Activated CD4-positive, CD25-positive, alpha-beta regulatory T cell treated with anti-CD3 and anti-CD28 coated beads, Interleukin-2, amount 50 U/mL, for 72 hours (primary cell): ENCODE data around the gene PTPRJ.
A peak's percentile ranks its signal among the peaks of the same experiment; 100 is the strongest.

Experiments used
- DNase-seq: peaks from one replicate; pipeline ENCODE4 v3.0.0; 2021

PTPRJ gene

GRCh38 chr11:48096588-48097525 is 116.5 kb downstream of the PTPRJ start:
- no peak for DNase-seq

GRCh38 chr11:48098024-48098423 is 117.7 kb downstream of the PTPRJ start:
- no peak for DNase-seq

GRCh38 chr11:48099916-48100446 is 119.6 kb downstream of the PTPRJ start:
- no peak for DNase-seq

- DNase-seq, result no peak
Measured at GRCh38 chr11:48101044-48101733, 120.8 kb downstream of the PTPRJ start.

GRCh38 chr11:48101958-48102357 is 121.6 kb downstream of the PTPRJ start:
- no peak for DNase-seq

GRCh38 chr11:48103621-48104567 is 123.5 kb downstream of the PTPRJ start:
- no peak for DNase-seq

GRCh38 chr11:48104568-48104924 is 124.2 kb downstream of the PTPRJ start:
- no peak for DNase-seq

- no peak for DNase-seq
Measured at GRCh38 chr11:48105096-48105990, 125.0 kb downstream of the PTPRJ start.

- DNase-seq, result no peak
Measured at GRCh38 chr11:48106166-48106565, 125.8 kb downstream of the PTPRJ start.

- peak; percentile 56 for DNase-seq
Measured at GRCh38 chr11:48107188-48107704, 126.9 kb downstream of the PTPRJ start.

GRCh38 chr11:48108231-48109045 is 128.1 kb downstream of the PTPRJ start:
- no peak for DNase-seq

GRCh38 chr11:48109046-48109666 is 128.8 kb downstream of the PTPRJ start:
- DNase-seq, result no peak

GRCh38 chr11:48110509-48110766 is 130.1 kb downstream of the PTPRJ start:
- no peak for DNase-seq

GRCh38 chr11:48111891-48112290 is 131.5 kb downstream of the PTPRJ start:
- no peak for DNase-seq

GRCh38 chr11:48114740-48115139 is 134.4 kb downstream of the PTPRJ start:
- no peak for DNase-seq

GRCh38 chr11:48116437-48117228 is 136.3 kb downstream of the PTPRJ start:
- DNase-seq, result no peak

- no peak for DNase-seq
Measured at GRCh38 chr11:48122246-48122645, 141.9 kb downstream of the PTPRJ start.

- DNase-seq, result no peak
Measured at GRCh38 chr11:48122656-48123055, 142.3 kb downstream of the PTPRJ start.

- no peak for DNase-seq
Measured at GRCh38 chr11:48123254-48123875, 143.0 kb downstream of the PTPRJ start.
